Right cardiac atrium (tissue), 5 donors: ENCODE results near the gene HMCN1. TPM values are rescaled to one million over a fixed set of nuclear protein-coding genes. Genes with fewer than 3 reads are reported as not detected.
A peak's percentile ranks its signal among the peaks of the same experiment; 100 is the strongest.
"Not testable (repeated sequence)": the region's sequence is repeated elsewhere in the genome, so short reads cannot be mapped to it uniquely, and the experiment has no call there.

ENCODE experiments used
- ATAC-seq, 2 donors: fragments of 200-7000 bp; cut with Tn5 transposase; one replicate each; pipeline versions ENCODE4 v1.8.0 to v1.9.1; 2020; ENCODE audit warnings: moderate library complexity in 2 of 2, mild to moderate bottlenecking in 1 of 2
- DNase-seq, 3 donors: peaks; one replicate each; pipeline ENCODE4 v3.0.0-alpha.2; 2020
- H3K27ac ChIP-seq: one replicate; pipeline ENCODE4 v1.5.1; 2013; ENCODE audit warnings: mild to moderate bottlenecking, low read length, control low read depth, moderate library complexity
- H3K27me3 ChIP-seq: one replicate; pipeline ENCODE4 v1.6.1; 2013; ENCODE audit not compliant: control insufficient read depth, insufficient read depth
- H3K4me1 ChIP-seq: one replicate; pipeline ENCODE4 v1.6.1; 2013; ENCODE audit warnings: low read length; ENCODE audit not compliant: control insufficient read depth, insufficient read depth
- H3K4me3 ChIP-seq: one replicate; pipeline ENCODE4 v1.5.1; 2013; ENCODE audit warnings: low read length, control low read depth
- H3K9me3 ChIP-seq: one replicate; pipeline ENCODE4 v1.6.1; 2013; ENCODE audit warnings: low read length; ENCODE audit not compliant: control insufficient read depth
- WGBS: extraction: QIAGEN DNeasy Blood & Tissue Kit; methylation state at CpG from one replicate; pipeline ENCODE4 v1.1.7; 2013; 5-methylcytosine and 5-hydroxymethylcytosine counted together
- intact Hi-C, 4 donors: fragments of 100-400 bp; cut with DNase I; formaldehyde crosslinking; loops; one replicate each; pipeline versions ENCODE4 v1.11.0 to v1.14.0; 2022 to 2023
- polyA plus RNA-seq: library from polyadenylated mRNA; stranded (reverse); fragments of 200-250 nt; gene quantifications from one replicate; pipeline ENCODE4 v1.2.3, GENCODE V29; 2013
- total RNA-seq, 4 donors: library from RNA; stranded (reverse); fragmentation: NEBNext Ultra II Directional; extraction: Animal tissue kit (Norgen Biotek cat#: 25700); gene quantifications; one replicate each; pipeline ENCODE4 v1.2.1, GENCODE V29; 2021
- donor health status: healthy with polysubstance abuse.
- donor health status: DM: no; HTN: yes; CAD: no.
- donor health status: DM: no; HTN: no; CAD: no.
- donor health status: DM: no; HTN: yes; CAD: no; lungs with severe emphysema.
- donor health status: DM: yes; HTN: yes; CAD: no.

HMCN1 gene
- total and polyA plus RNA-seq, 5 donors: 4.0 to 17.1 (median 14.8) TPM

GRCh38 chr1:185741551-185741950, 7.4 kb downstream of the HMCN1 start:
- DNase-seq (no peak), ATAC-seq (no peak)
- no peaks in the 10 kb centered on the region for H3K4me1 ChIP-seq
- 61% methylated on average over 3 of the region's 3 CpGs for WGBS
- H3K27ac ChIP-seq: no peak overlapping the region
- H3K4me3 ChIP-seq: no peak overlapping the region
- intact Hi-C loops: no loop called here
- H3K9me3 ChIP-seq: peaks cover 2% of the 10 kb centered on the region
- no peaks in the 10 kb centered on the region for H3K27me3 ChIP-seq

- Histone ChIP-seq H3K27ac (no peak overlapping the region), H3K9me3 (peaks cover 2% of the 10 kb centered on the region), H3K4me3 (no peak overlapping the region), H3K27me3 (no peaks in the 10 kb centered on the region), H3K4me1 (no peaks in the 10 kb centered on the region)
- intact Hi-C loops: no loop called here
- ATAC-seq (no peak), DNase-seq (no peak)
Measured at GRCh38 chr1:185742403-185742802, 8.2 kb downstream of the HMCN1 start.

GRCh38 chr1:185745165-185745564, 11.0 kb downstream of the HMCN1 start:
- H3K9me3 ChIP-seq: peaks cover 2% of the 10 kb centered on the region
- H3K4me3 ChIP-seq: no peak overlapping the region
- H3K4me1 ChIP-seq: no peaks in the 10 kb centered on the region
- no peak overlapping the region for H3K27ac ChIP-seq
- no peaks in the 10 kb centered on the region for H3K27me3 ChIP-seq
- intact Hi-C loops: no loop called here
- WGBS: 62% methylated on average over 4 of the region's 4 CpGs
- no peak for ATAC-seq
- no peak for DNase-seq

GRCh38 chr1:185759061-185759460, 24.9 kb downstream of the HMCN1 start:
- Histone ChIP-seq H3K27ac (no peak overlapping the region), H3K9me3 (no peaks in the 10 kb centered on the region), H3K27me3 (no peaks in the 10 kb centered on the region), H3K4me1 (no peaks in the 10 kb centered on the region), H3K4me3 (no peak overlapping the region)
- WGBS: 82% methylated on average over 1 of the region's 1 CpG
- intact Hi-C loops: no loop called here
- no peak for ATAC-seq
- no peak for DNase-seq

- WGBS: 76% methylated on average over 3 of the region's 3 CpGs
- intact Hi-C loops: no loop called here
Measured at GRCh38 chr1:185761841-185762240, 27.6 kb downstream of the HMCN1 start.

GRCh38 chr1:185767508-185768120, 33.4 kb downstream of the HMCN1 start:
- no peak overlapping the region for H3K4me3 ChIP-seq
- intact Hi-C loops: no loop called here
- no peaks in the 10 kb centered on the region for H3K9me3 ChIP-seq
- no peaks in the 10 kb centered on the region for H3K4me1 ChIP-seq
- 54% methylated on average over 1 of the region's 1 CpG for WGBS
- ATAC-seq (peak in 1 of 2 donors; percentile 55), DNase-seq (no peak)
- no peak overlapping the region for H3K27ac ChIP-seq
- no peaks in the 10 kb centered on the region for H3K27me3 ChIP-seq

More at GRCh38 chr1:185761841-185762240, 27.6 kb downstream of the HMCN1 start:
- H3K4me3 ChIP-seq: no peak overlapping the region
- H3K9me3 ChIP-seq: no peaks in the 10 kb centered on the region
- H3K27ac ChIP-seq: no peak overlapping the region
- no peaks in the 10 kb centered on the region for H3K4me1 ChIP-seq
- ATAC-seq: no peak
- no peaks in the 10 kb centered on the region for H3K27me3 ChIP-seq
- no peak for DNase-seq

GRCh38 chr1:185768371-185768770, 34.2 kb downstream of the HMCN1 start:
- DNase-seq (no peak), ATAC-seq (no peak)
- no peak overlapping the region for H3K4me3 ChIP-seq
- H3K27ac ChIP-seq: no peak overlapping the region
- no peaks in the 10 kb centered on the region for H3K27me3 ChIP-seq
- WGBS: 94% methylated on average over 3 of the region's 3 CpGs
- intact Hi-C loops: no loop called here
- H3K4me1 ChIP-seq: no peaks in the 10 kb centered on the region
- H3K9me3 ChIP-seq: no peaks in the 10 kb centered on the region

- Histone ChIP-seq H3K27ac (no peak overlapping the region), H3K4me1 (no peaks in the 10 kb centered on the region), H3K9me3 (no peaks in the 10 kb centered on the region), H3K27me3 (no peaks in the 10 kb centered on the region), H3K4me3 (no peak overlapping the region)
- 99% methylated on average over 1 of the region's 1 CpG for WGBS
- ATAC-seq (no peak), DNase-seq (no peak)
- intact Hi-C loops: no loop called here
Measured at GRCh38 chr1:185769136-185769535, 34.9 kb downstream of the HMCN1 start.

- no peak for ATAC-seq
- no peak overlapping the region for H3K27ac ChIP-seq
- H3K4me3 ChIP-seq: no peak overlapping the region
- no peak for DNase-seq
- no peaks in the 10 kb centered on the region for H3K4me1 ChIP-seq
- no peaks in the 10 kb centered on the region for H3K27me3 ChIP-seq
- no peaks in the 10 kb centered on the region for H3K9me3 ChIP-seq
- intact Hi-C loops: no loop called here
- 53% methylated on average over 5 of the region's 5 CpGs for WGBS
Measured at GRCh38 chr1:185774394-185774793, 40.2 kb downstream of the HMCN1 start.

- Histone ChIP-seq H3K4me1 (no peaks in the 10 kb centered on the region), H3K27ac (no peak overlapping the region), H3K4me3 (no peak overlapping the region), H3K27me3 (no peaks in the 10 kb centered on the region), H3K9me3 (no peaks in the 10 kb centered on the region)
- intact Hi-C loops: no loop called here
- DNase-seq (no peak), ATAC-seq (no peak)
Measured at GRCh38 chr1:185775501-185775900, 41.3 kb downstream of the HMCN1 start.

- Histone ChIP-seq H3K27ac (no peak overlapping the region), H3K4me1 (no peaks in the 10 kb centered on the region), H3K9me3 (no peaks in the 10 kb centered on the region), H3K27me3 (no peaks in the 10 kb centered on the region), H3K4me3 (no peak overlapping the region)
- intact Hi-C loops: no loop called here
- DNase-seq (no peak), ATAC-seq (no peak)
Measured at GRCh38 chr1:185776522-185776921, 42.3 kb downstream of the HMCN1 start.

GRCh38 chr1:185783860-185784259, 49.7 kb downstream of the HMCN1 start:
- DNase-seq: peak in 2 of 3 donors; percentile 14 to 54
- H3K27me3 ChIP-seq, ATAC-seq, H3K4me3 ChIP-seq, H3K27ac ChIP-seq, H3K4me1 ChIP-seq, intact Hi-C loops, H3K9me3 ChIP-seq: not testable (repeated sequence)
- WGBS: 95% methylated on average over 10 of the region's 10 CpGs
